SK-N-MC (cell line): ENCODE data around the gene DENND1C.

Source experiments
- DNase-seq: peaks from one replicate; pipeline ENCODE4 v3.0.0-alpha.2; 2011; ENCODE audit warnings: low read depth, low spot score
- H3K27ac ChIP-seq: fragments of 200-600 bp; sonication (generic); 2 replicates; pipeline ENCODE4 v1.5.1; 2016; ENCODE audit warnings: mixed run types
- H3K36me3 ChIP-seq: fragments of 200-600 bp; sonication (generic); 2 replicates; pipeline ENCODE4 v1.6.1; 2017; ENCODE audit warnings: antibody characterized with exemption, low read length, mixed read lengths; ENCODE audit not compliant: insufficient read depth
- H3K4me3 ChIP-seq: fragments of 200-600 bp; sonication (generic); 2 replicates; pipeline ENCODE4 v1.5.1; 2016
- H3K9ac ChIP-seq: fragments of 200-600 bp; sonication (generic); 2 replicates; pipeline ENCODE4 v1.8.0; 2017; ENCODE audit warnings: mixed run types, mixed read lengths; ENCODE audit not compliant: insufficient read length
- H3K9me3 ChIP-seq: fragments of 200-600 bp; sonication (generic); 2 replicates; pipeline ENCODE4 v1.6.1; 2017; ENCODE audit warnings: low read depth, mild to moderate bottlenecking, antibody characterized with exemption, low read length, moderate library complexity, mixed read lengths
- EZH2 ChIP-seq: fragments of 200-600 bp; sonication (generic); IDR thresholded peaks from one replicate; pipeline ENCODE4 v1.6.1; 2017; ENCODE audit warnings: antibody characterized with exemption
- FOXP2 ChIP-seq: optimal IDR thresholded peaks from 2 replicates; pipeline ENCODE3; 2011; ENCODE audit warnings: mild to moderate bottlenecking, moderate library complexity; ENCODE audit not compliant: insufficient read depth; ENCODE audit errors: extremely low read length, control extremely low read depth
- POLR2AphosphoS5 ChIP-seq: IDR thresholded peaks from 2 replicates; pipeline ENCODE4 v1.6.1; 2012; ENCODE audit warnings: mild to moderate bottlenecking, low read depth, low read length, borderline replicate concordance

The DENND1C gene

DNA sequence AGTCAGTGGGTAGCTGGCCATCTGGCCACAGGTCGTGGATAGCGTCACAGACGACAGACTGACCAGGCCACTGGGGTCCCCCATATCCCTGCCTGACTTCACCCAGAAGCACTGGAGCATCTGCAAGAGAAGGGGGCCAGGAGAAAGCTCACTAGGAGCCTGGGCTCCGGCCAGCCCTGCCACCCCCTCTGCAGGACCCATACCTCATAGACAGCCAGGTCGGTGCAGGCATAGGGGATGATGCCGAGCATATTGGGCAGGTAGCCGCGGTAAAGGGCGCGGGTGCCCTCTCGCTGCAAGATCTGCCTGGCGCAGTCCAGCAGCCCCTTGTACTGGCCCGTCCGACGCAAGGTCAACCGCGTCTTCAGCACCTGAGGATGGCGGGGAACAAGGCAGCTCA, 54.5 kb downstream of the DENND1C start:
- no peak for DNase-seq

GRCh38 chr19:6425732-6426620, 55.6 kb downstream of the DENND1C start:
- Histone ChIP-seq H3K4me3 (no peak overlapping the region), H3K27ac (peak overlapping the region; percentile 86), H3K9me3 (no peaks in the 10 kb centered on the region), H3K9ac (peak overlapping the region; percentile 10), H3K36me3 (peaks cover 21% of the 10 kb centered on the region)
- TF ChIP-seq POLR2AphosphoS5 (no peak), EZH2 (no peak), FOXP2 (no peak)
- DNase-seq, result no peak

More for the DNA sequence above, 54.5 kb downstream of the DENND1C start:
- H3K4me3 ChIP-seq, result no peak overlapping the region
- no peaks in the 10 kb centered on the region for H3K9me3 ChIP-seq
- no peak overlapping the region for H3K27ac ChIP-seq
- no peak overlapping the region for H3K9ac ChIP-seq
- TF ChIP-seq EZH2, result no peak
- no peak for TF ChIP-seq FOXP2
- TF ChIP-seq POLR2AphosphoS5, result no peak
- peaks cover 9% of the 10 kb centered on the region for H3K36me3 ChIP-seq

GRCh38 chr19:6424939-6425731, 56.5 kb downstream of the DENND1C start:
- TF ChIP-seq POLR2AphosphoS5, result peak; percentile 58; the same call in 1 of the 2 replicates
- TF ChIP-seq FOXP2, result no peak
- H3K9ac ChIP-seq, result peak overlapping the region; percentile 10
- H3K36me3 ChIP-seq, result peaks cover 29% of the 10 kb centered on the region
- no peak overlapping the region; the same call in 1 of the 2 replicates for H3K4me3 ChIP-seq
- peak overlapping the region; percentile 86 for H3K27ac ChIP-seq
- DNase-seq, result peak; percentile 100
- no peaks in the 10 kb centered on the region for H3K9me3 ChIP-seq

DNA sequence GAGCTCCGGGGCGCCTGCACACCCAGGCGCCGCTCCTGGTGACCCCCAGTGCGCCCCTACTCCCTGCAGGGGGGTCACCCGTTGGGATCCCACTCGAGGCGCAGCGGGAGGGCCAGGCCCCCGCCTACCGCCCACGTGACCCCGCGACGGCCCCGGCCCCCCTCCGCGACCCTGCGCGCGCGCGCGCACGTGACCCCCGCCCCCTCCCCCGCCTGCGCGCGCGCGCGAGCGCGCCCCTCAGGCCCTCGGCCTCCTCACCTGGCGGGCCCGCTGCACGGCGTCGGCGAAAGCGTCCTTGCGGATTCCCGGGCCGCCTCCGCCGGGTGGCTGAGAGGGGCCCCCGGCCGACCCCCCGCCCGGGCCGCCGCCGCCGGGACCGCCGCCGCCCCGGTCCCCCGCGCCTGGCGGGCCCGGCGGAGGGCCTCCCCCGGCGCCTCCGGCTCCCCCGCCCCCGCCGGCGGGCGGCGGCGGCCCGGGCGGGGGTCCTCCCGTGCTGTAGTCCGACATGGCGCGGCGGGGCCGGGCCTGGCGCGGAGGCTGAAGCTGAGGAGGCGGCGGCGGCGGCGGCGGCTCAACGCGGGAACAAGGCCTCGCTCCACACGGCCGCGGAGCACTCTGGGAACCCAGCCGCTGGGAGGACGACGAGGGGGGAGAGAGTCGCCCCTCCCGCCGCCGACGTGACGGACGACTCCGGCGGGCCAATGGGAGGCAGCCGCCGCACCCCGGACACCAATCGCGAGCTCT, 57.2 kb downstream of the DENND1C start, which contains the start of gene KHSRP:
TSS of gene KHSRP (minus strand) at position 617 of the 744 bp plus-strand sequence. CDS start at position 507, 110 bp downstream.
- H3K9ac ChIP-seq, result peak within 1 kb of the TSS; percentile 94
- peak within 1 kb of the TSS; percentile 96 for H3K4me3 ChIP-seq
- peak; percentile 75; the same call in 1 of the 2 replicates for TF ChIP-seq POLR2AphosphoS5
- TF ChIP-seq EZH2, result no peak
- no peak for TF ChIP-seq FOXP2
- peak within 1 kb of the TSS; percentile 86 for H3K27ac ChIP-seq
- DNase-seq, result no peak
- H3K36me3 ChIP-seq, result peaks cover 37% of the 10 kb centered on the region
- H3K9me3 ChIP-seq, result no peaks in the 10 kb centered on the region

- H3K9me3 ChIP-seq, result no peaks in the 10 kb centered on the region
- H3K36me3 ChIP-seq, result peaks cover 44% of the 10 kb centered on the region
- peak overlapping the region; percentile 96 for H3K4me3 ChIP-seq
- peak overlapping the region; percentile 94 for H3K9ac ChIP-seq
- no peak for DNase-seq
- TF ChIP-seq EZH2, result no peak
- no peak for TF ChIP-seq FOXP2
- no peak; the same call in 1 of the 2 replicates for TF ChIP-seq POLR2AphosphoS5
- 0 out of 2 replicates have a peak overlapping the region, but pooled peaks have one; percentile 30 for H3K27ac ChIP-seq
These were observed 57.9 kb downstream of the DENND1C start for GRCh38 chr19:6423499-6424194.

DNA sequence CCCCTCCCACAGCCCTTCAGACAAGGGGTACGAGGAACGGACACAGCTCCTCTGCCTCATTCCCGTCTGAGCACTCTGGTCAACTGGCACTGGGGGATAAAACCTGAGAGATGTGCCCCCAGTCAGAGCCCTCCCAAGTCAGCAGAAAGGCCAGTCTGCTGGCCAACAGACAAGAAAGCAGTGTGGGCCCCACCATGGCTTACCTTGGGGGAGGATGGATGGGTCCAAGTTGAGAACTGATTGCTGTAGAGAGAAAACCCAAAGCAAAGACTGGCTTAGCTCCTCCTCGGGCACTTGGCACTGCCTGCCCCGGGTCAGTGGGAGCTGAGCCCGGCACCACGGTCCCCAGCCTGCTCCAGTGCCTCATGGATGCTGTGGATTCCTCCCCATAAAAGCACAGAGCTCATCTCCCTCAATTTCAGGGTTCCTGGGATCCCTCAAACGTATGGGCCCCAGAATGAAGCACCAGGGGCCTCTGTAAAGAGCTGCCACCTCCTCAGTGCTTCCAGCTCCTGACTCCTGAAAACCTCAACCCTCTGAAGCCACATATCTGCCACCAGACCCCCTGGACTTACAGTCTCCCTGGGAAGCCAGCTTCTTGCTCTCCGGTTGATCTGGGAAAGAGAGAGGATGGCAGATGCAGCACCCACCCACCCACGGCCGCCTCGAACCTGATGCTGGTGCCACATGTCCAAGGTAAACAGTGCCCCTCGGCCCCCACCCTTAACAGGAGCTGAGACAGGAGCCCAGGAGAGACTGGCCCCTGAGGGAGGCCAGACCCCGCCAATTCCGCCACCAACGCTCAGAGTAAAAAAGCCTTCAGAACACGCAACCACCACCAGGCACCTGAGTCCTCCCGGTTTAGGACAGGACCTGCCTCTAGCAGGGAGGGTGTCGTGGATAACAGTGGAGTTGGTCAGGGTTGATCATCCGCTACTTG, 60.2 kb downstream of the DENND1C start:
- no peak overlapping the region for H3K9ac ChIP-seq
- TF ChIP-seq EZH2, result no peak
- no peak for TF ChIP-seq POLR2AphosphoS5
- no peak for DNase-seq
- H3K9me3 ChIP-seq, result no peaks in the 10 kb centered on the region
- no peak overlapping the region for H3K4me3 ChIP-seq
- H3K36me3 ChIP-seq, result peaks cover 67% of the 10 kb centered on the region
- H3K27ac ChIP-seq, result no peak overlapping the region

DNA sequence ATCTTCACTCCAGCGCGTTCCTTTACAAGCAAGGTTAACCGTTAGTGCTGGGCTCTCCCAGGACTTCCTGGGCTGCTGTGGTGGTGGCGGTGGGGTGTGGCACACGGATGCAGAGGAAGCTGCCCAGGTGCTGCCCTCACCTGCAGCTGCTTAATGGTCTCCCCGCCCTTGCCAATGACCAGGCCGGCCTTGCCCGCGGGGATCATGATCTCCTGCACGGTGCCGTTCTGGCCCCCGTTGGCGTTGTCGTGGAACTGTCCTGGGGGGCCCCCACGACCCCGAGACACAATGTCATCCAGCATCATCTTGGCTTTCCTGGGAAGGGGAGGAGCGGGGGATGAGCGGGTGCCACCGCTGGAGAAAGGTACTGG, 63.0 kb downstream of the DENND1C start:
- Histone ChIP-seq H3K27ac (no peak overlapping the region), H3K36me3 (peaks cover 93% of the 10 kb centered on the region), H3K4me3 (no peak overlapping the region), H3K9ac (no peak overlapping the region), H3K9me3 (no peaks in the 10 kb centered on the region)
- TF ChIP-seq FOXP2 (no peak), POLR2AphosphoS5 (no peak), EZH2 (no peak)
- no peak for DNase-seq
